AG10803 (cell line): ENCODE measurements around the gene HMG20A.

Source experiments
- DNase-seq: peaks from one replicate; pipeline ENCODE4 v3.0.0; 2010; ENCODE audit warnings: low read depth
- H3K4me3 ChIP-seq: 2 replicates; pipeline ENCODE4 v1.5.1; 2011; ENCODE audit warnings: mild to moderate bottlenecking, low read length, control low read depth
- TF ChIP-seq, protein P1 (sequence below): conservative IDR thresholded peaks from 2 replicates; pipeline ENCODE4 v1.5.1; 2011; ENCODE audit warnings: mild to moderate bottlenecking, low read length, control low read depth, inconsistent platforms

The HMG20A gene

DNA sequence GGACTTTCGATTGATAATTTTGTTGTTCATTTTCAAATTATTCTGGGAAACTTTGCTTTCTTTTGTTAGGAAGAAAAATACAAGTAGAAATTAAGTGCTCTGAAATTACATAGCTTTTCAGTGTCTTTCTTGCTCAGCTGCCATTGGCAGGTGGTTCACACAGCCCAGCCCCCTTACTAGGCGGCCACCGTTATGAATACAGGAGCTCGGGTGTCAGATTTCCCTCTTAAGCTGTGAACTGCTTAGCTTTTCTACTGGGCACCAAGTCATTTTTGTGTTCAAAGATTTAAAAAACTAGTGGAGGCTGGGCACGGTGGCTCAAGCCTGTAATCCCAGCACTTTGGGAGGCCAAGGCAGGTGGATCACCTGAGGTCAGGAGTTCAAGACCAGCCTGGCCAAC is 55.2 kb downstream of the HMG20A start:
- TF ChIP-seq, protein P1, sequence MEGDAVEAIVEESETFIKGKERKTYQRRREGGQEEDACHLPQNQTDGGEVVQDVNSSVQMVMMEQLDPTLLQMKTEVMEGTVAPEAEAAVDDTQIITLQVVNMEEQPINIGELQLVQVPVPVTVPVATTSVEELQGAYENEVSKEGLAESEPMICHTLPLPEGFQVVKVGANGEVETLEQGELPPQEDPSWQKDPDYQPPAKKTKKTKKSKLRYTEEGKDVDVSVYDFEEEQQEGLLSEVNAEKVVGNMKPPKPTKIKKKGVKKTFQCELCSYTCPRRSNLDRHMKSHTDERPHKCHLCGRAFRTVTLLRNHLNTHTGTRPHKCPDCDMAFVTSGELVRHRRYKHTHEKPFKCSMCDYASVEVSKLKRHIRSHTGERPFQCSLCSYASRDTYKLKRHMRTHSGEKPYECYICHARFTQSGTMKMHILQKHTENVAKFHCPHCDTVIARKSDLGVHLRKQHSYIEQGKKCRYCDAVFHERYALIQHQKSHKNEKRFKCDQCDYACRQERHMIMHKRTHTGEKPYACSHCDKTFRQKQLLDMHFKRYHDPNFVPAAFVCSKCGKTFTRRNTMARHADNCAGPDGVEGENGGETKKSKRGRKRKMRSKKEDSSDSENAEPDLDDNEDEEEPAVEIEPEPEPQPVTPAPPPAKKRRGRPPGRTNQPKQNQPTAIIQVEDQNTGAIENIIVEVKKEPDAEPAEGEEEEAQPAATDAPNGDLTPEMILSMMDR: no peak
- no peak for DNase-seq
- no peak overlapping the region for H3K4me3 ChIP-seq

- TF ChIP-seq, protein P1: no peak
- no peak overlapping the region for H3K4me3 ChIP-seq
- peak; percentile 10 for DNase-seq
Observed at GRCh38 chr15:77476995-77477394, 56.3 kb downstream of the HMG20A start.

GRCh38 chr15:77478051-77478450 is 57.4 kb downstream of the HMG20A start:
- no peak overlapping the region for H3K4me3 ChIP-seq
- no peak for DNase-seq
- TF ChIP-seq, protein P1: no peak

GRCh38 chr15:77479015-77479414 is 58.3 kb downstream of the HMG20A start:
- no peak for DNase-seq
- TF ChIP-seq, protein P1: no peak
- H3K4me3 ChIP-seq: no peak overlapping the region

DNA sequence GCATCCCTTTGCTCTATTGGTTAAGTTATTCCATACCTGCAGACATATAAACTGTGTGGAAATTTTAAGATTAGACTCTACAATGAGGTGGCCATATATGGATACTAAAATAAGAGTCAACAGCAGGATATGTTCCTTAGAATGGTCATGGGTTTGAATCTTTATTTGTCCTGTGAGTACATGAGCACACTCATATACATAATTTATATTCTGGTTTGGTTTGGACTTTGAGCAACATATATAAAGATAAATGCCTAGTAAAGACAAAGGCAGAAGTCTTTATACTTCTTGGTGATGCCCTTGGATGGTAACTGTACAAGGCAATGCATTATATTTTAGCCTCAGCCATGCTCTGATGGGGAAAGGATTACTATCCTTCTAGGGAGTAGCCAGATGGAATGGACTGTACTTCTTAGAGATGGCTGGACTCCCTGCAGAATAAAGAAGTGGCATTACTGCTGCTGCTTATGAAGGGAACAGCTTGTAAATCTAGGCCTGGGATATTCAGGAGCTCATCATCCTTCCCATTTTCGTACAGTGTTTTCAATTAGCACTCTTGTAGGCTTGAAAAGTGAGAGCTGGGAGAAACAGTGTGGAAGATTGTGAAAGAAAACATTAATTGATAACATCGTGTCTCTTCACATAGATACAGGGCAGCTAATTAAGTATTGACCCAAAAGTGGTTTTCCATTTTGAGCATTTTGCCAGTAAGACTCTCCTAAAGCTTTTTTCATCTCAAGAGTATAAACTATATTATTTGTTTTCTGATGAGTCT is 60.4 kb downstream of the HMG20A start:
- no peak for DNase-seq
- TF ChIP-seq, protein P1: no peak
- H3K4me3 ChIP-seq: no peak overlapping the region

GRCh38 chr15:77481670-77482069 is 61.0 kb downstream of the HMG20A start:
- TF ChIP-seq, protein P1: no peak
- peak; percentile 70 for DNase-seq
- no peak overlapping the region for H3K4me3 ChIP-seq

DNA sequence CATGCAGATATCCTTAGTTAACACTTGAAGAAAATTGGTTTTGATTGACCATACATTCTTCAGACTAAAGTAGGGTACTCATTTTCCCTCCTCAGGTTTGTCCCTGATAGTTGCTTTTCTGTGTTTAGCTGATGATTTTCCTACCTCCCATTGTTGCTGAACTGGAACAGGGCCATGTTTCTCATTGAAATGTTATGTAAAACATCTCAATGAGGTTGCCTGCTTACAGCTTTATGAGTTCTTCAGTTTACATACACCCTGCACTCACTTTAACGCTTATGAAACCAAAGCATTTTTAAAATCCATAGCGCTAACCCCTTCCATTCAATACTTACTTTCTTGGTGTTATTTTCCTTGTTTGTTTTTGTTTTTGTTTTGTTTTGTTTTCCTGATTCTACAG is 61.9 kb downstream of the HMG20A start:
- no peak overlapping the region for H3K4me3 ChIP-seq
- TF ChIP-seq, protein P1: no peak
- peak; percentile 86 for DNase-seq
